Upper lobe of right lung (tissue), 1 donor: Measurements from ENCODE around the gene CHIT1. TPM values are rescaled to one million over a fixed set of nuclear protein-coding genes. Genes with fewer than 3 reads are reported as not detected.

Source experiments
- ATAC-seq: fragments of 200-7000 bp; cut with Tn5 transposase; one replicate; pipeline ENCODE4 v1.9.1; 2020; ENCODE audit warnings: mild to moderate bottlenecking, moderate library complexity
- DNase-seq: peaks from one replicate; pipeline ENCODE4 v3.0.0-alpha.2; 2020
- H3K27ac ChIP-seq: fragments of 200-600 bp; one replicate; pipeline ENCODE4 v1.8.0; 2022
- H3K27me3 ChIP-seq: fragments of 200-600 bp; one replicate; pipeline ENCODE4 v1.8.0; 2022; ENCODE audit warnings: mild to moderate bottlenecking
- H3K36me3 ChIP-seq: fragments of 200-600 bp; one replicate; pipeline ENCODE4 v1.8.0; 2022
- H3K4me1 ChIP-seq: fragments of 200-600 bp; one replicate; pipeline ENCODE4 v1.8.0; 2022
- H3K4me3 ChIP-seq: fragments of 200-600 bp; one replicate; pipeline ENCODE4 v1.8.0; 2022; ENCODE audit warnings: mild to moderate bottlenecking
- H3K9me3 ChIP-seq: fragments of 200-600 bp; one replicate; pipeline ENCODE4 v1.8.0; 2022
- intact Hi-C: fragments of 100-400 bp; cut with DNase I; formaldehyde crosslinking; loops from one replicate; pipeline ENCODE4 v1.11.0; 2022
- total RNA-seq: library from RNA; stranded (reverse); fragmentation: NEBNext Ultra II Directional; extraction: Animal tissue kit (Norgen Biotek cat#: 25700); gene quantifications from one replicate; pipeline ENCODE4 v1.2.1, GENCODE V29; 2021
- TF ChIP-seq, protein P1 (sequence below): fragments of 200-600 bp; IDR thresholded peaks from one replicate; pipeline ENCODE4 v1.8.0; 2022; ENCODE audit warnings: antibody characterized with exemption
- donor health status: DM: no; HTN: yes; CAD: no; lungs with severe emphysema.

The CHIT1 gene
- total RNA-seq, 1 donor from 2014 or later: 751 TPM

DNA sequence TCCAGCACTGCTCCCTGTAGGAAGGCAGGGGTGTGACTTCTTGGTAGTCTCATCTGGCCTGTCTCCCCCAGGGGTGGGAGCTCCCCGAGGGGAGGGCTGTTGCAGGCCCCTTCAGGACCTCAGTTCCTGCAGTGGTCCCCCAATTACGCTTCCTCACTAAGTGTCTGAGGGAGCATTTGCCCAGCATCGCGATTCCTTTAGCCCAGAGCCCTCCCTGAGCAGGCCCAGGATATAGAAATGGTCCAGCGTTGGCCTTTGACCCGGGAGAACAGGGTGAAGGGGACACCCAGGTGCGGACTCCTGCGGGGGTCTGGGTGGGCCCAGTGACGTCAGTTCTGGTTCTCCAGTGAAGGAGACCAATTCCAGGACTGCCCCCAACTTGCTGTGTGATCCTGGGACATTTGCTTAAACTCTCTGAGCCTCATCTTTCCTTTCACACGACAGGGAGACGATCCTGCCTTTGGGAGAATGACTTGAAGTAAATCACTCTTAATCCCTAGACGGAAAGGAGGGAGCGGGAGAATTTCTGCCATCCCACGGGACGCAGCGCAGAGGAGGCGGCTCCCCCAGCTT, 43.2 kb upstream of the CHIT1 start:
- Histone ChIP-seq H3K4me3 (peak overlapping the region; percentile 33), H3K4me1 (peaks cover 44% of the 10 kb centered on the region), H3K27me3 (no peaks in the 10 kb centered on the region), H3K9me3 (no peaks in the 10 kb centered on the region), H3K36me3 (no peaks in the 10 kb centered on the region), H3K27ac (no peak overlapping the region)
- ATAC-seq (no peak), DNase-seq (peak; percentile 60)
- TF ChIP-seq, protein P1, sequence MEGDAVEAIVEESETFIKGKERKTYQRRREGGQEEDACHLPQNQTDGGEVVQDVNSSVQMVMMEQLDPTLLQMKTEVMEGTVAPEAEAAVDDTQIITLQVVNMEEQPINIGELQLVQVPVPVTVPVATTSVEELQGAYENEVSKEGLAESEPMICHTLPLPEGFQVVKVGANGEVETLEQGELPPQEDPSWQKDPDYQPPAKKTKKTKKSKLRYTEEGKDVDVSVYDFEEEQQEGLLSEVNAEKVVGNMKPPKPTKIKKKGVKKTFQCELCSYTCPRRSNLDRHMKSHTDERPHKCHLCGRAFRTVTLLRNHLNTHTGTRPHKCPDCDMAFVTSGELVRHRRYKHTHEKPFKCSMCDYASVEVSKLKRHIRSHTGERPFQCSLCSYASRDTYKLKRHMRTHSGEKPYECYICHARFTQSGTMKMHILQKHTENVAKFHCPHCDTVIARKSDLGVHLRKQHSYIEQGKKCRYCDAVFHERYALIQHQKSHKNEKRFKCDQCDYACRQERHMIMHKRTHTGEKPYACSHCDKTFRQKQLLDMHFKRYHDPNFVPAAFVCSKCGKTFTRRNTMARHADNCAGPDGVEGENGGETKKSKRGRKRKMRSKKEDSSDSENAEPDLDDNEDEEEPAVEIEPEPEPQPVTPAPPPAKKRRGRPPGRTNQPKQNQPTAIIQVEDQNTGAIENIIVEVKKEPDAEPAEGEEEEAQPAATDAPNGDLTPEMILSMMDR: no peak
- intact Hi-C loops: loop anchor here (5.0 to 10.0 kb wide), 3 partner anchors 35 to 212 kb away; partner anchors contain the start of gene BTG2

- DNase-seq (peak; percentile 64), ATAC-seq (no peak)
- intact Hi-C loops: loop anchor here (5.0 to 10.0 kb wide), 3 partner anchors 35 to 213 kb away; partner anchors contain the start of gene BTG2
- no peak overlapping the region for H3K4me3 ChIP-seq
- H3K4me1 ChIP-seq: peaks cover 38% of the 10 kb centered on the region
- TF ChIP-seq, protein P1: no peak
- H3K27me3 ChIP-seq: no peaks in the 10 kb centered on the region
- no peaks in the 10 kb centered on the region for H3K36me3 ChIP-seq
- peak overlapping the region; percentile 64 for H3K27ac ChIP-seq
- H3K9me3 ChIP-seq: no peaks in the 10 kb centered on the region
Measured at GRCh38 chr1:203271962-203272632, 42.6 kb upstream of the CHIT1 start.

DNA sequence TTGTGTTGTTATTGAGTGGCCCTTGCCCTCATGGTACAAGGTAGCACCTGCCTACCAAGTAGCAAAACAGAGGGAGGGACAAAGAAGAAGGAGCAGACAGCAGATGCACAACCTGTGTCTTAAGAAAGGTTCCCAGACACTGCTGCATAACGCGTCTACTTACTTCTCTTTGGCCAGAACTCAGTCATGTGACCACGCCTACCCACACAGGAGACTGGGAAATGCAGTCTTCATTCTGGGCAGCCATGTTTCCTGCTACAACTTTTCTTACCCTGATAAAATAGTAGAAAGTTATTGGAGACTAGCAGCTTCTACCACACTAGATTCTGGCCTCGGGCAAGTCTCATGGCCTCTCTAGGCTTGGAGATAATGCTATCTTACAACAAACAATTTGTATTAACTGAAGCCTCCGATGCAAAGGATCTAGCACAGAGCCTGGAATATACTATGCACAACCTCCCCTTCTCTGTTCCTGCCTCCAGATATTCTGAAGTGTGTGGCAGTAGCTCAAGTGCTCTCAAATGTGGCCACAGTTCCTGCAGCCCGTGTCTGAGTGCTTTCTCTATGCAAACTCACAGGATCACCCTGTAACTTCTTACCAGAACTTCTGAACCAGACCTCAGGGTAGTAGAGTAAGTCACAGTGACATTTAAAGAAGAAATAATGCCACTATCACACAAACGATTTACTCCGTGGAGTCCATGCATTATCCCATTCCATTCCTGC, 41.7 kb upstream of the CHIT1 start:
- H3K4me1 ChIP-seq: peaks cover 35% of the 10 kb centered on the region
- intact Hi-C loops: loop anchor here (5.0 to 10.0 kb wide), 3 partner anchors 36 to 214 kb away; partner anchors contain the start of gene BTG2
- peak overlapping the region; percentile 64 for H3K27ac ChIP-seq
- no peaks in the 10 kb centered on the region for H3K9me3 ChIP-seq
- ATAC-seq (peak; percentile 61), DNase-seq (peak; percentile 72)
- H3K36me3 ChIP-seq: no peaks in the 10 kb centered on the region
- H3K27me3 ChIP-seq: no peaks in the 10 kb centered on the region
- TF ChIP-seq, protein P1: no peak
- H3K4me3 ChIP-seq: peak overlapping the region; percentile 18

GRCh38 chr1:203270448-203270847, 41.0 kb upstream of the CHIT1 start:
- ATAC-seq (no peak), DNase-seq (no peak)
- Histone ChIP-seq H3K4me1 (peaks cover 35% of the 10 kb centered on the region), H3K9me3 (no peaks in the 10 kb centered on the region), H3K27ac (no peak overlapping the region), H3K36me3 (no peaks in the 10 kb centered on the region), H3K4me3 (no peak overlapping the region), H3K27me3 (no peaks in the 10 kb centered on the region)
- TF ChIP-seq, protein P1: no peak
- intact Hi-C loops: loop anchor here (5.0 to 10.0 kb wide), 3 partner anchors 37 to 214 kb away; partner anchors contain the start of gene BTG2

GRCh38 chr1:203269654-203270020, 40.2 kb upstream of the CHIT1 start:
- no peaks in the 10 kb centered on the region for H3K27me3 ChIP-seq
- DNase-seq: no peak
- TF ChIP-seq, protein P1: no peak

More at GRCh38 chr1:203269654-203270020, 40.2 kb upstream of the CHIT1 start:
- Histone ChIP-seq H3K36me3 (no peaks in the 10 kb centered on the region), H3K9me3 (no peaks in the 10 kb centered on the region), H3K4me3 (no peak overlapping the region), H3K27ac (no peak overlapping the region), H3K4me1 (peaks cover 35% of the 10 kb centered on the region)
- ATAC-seq: no peak
- intact Hi-C loops: loop anchor here (5.0 to 10.0 kb wide), 3 partner anchors 38 to 215 kb away; partner anchors contain the start of gene BTG2
